Vagina (tissue), 2 donors: Measurements from ENCODE around the gene NLGN1. TPM values are rescaled to one million over a fixed set of nuclear protein-coding genes. Genes with fewer than 3 reads are reported as not detected.

Experiments used
- DNase-seq, 2 donors: peaks; one replicate each; pipeline ENCODE4 v3.0.0-alpha.2; 2017; ENCODE audit errors: extremely low spot score in 2 of 2
- H3K27ac ChIP-seq: fragments of 200-600 bp; sonication (generic); one replicate; pipeline ENCODE4 v1.5.1; 2019
- H3K27me3 ChIP-seq: fragments of 200-600 bp; sonication (generic); one replicate; pipeline ENCODE4 v1.5.1; 2019
- H3K36me3 ChIP-seq, 2 donors: fragments of 200-600 bp; sonication (generic); one replicate each; pipeline ENCODE4 v1.5.1; 2017 to 2019
- H3K4me1 ChIP-seq: fragments of 200-600 bp; sonication (generic); one replicate; pipeline ENCODE4 v1.5.1; 2019
- H3K4me3 ChIP-seq, 2 donors: fragments of 200-600 bp; sonication (generic); 1 replicate in 1 of 2; 2 replicates in 1 of 2; pipeline ENCODE4 v1.5.1; 2016 to 2019
- H3K9me3 ChIP-seq: fragments of 200-600 bp; sonication (generic); one replicate; pipeline ENCODE4 v1.5.1; 2019
- POLR2A ChIP-seq, 2 donors: fragments of 450-650 bp; IDR thresholded peaks; one replicate each; pipeline ENCODE4 v1.6.1; 2017; ENCODE audit warnings: antibody characterized with exemption in 2 of 2, mild to moderate bottlenecking in 2 of 2, moderate library complexity in 2 of 2
- POLR2AphosphoS5 ChIP-seq, 2 donors: sonication (generic); formaldehyde crosslinking; IDR thresholded peaks; one replicate each; pipeline ENCODE4 v1.9.0; 2017; ENCODE audit warnings: antibody characterized with exemption in 2 of 2, mild to moderate bottlenecking in 2 of 2, low read depth in 1 of 2; ENCODE audit not compliant: insufficient read depth in 1 of 2
- intact Hi-C: fragments of 100-400 bp; cut with DNase I; formaldehyde crosslinking; loops from one replicate; pipeline ENCODE4 v1.15.1; 2023
- total RNA-seq: library from RNA; depleted of rRNA; stranded (reverse); fragments of >200 nt; gene quantifications from one replicate; pipeline ENCODE4 v1.2.3, GENCODE V29; 2016
- TF ChIP-seq, protein P1 (sequence below), 3 experiments: fragments of 450-650 bp in 2 of 3; fragments of 200-600 bp in 1 of 3; sonication (generic) in 1 of 3; IDR thresholded peaks; one replicate each; pipeline ENCODE4 v1.5.1; 2017 to 2019; ENCODE audit warnings: antibody characterized with exemption in 3 of 3, mild to moderate bottlenecking in 2 of 3, moderate library complexity in 2 of 3

NLGN1 gene
- total RNA-seq, 1 donor from 2014 or later: 4.7 TPM

DNA sequence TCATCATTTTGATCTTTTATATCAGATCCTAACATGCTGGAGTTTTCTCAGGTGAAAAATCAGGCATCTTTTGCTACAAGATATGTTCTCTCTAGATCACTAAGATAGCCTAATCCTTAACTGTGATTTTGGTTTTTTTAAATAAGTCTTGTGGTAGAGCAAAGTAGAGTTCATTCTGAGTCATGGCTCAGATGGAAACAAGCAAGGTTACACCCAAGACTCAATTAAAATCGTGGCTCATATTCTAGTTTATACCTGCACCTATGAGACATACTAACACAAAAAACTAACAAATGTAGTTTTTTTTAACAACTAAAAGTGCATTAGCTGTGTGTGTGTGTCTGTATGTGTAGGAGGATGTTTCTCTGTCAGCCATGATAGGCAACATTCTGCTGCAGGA is 428.2 kb downstream of the NLGN1 start:
- no peaks in the 10 kb centered on the region for H3K27me3 ChIP-seq
- no peak for TF ChIP-seq POLR2A (IDR thresholded peaks at IDR 0.05)
- no peak for TF ChIP-seq POLR2AphosphoS5 (IDR thresholded peaks at IDR 0.05; ENCODE audit: insufficient read depth in 1 of 2, low read depth in 1 of 2)
- TF ChIP-seq, protein P1, sequence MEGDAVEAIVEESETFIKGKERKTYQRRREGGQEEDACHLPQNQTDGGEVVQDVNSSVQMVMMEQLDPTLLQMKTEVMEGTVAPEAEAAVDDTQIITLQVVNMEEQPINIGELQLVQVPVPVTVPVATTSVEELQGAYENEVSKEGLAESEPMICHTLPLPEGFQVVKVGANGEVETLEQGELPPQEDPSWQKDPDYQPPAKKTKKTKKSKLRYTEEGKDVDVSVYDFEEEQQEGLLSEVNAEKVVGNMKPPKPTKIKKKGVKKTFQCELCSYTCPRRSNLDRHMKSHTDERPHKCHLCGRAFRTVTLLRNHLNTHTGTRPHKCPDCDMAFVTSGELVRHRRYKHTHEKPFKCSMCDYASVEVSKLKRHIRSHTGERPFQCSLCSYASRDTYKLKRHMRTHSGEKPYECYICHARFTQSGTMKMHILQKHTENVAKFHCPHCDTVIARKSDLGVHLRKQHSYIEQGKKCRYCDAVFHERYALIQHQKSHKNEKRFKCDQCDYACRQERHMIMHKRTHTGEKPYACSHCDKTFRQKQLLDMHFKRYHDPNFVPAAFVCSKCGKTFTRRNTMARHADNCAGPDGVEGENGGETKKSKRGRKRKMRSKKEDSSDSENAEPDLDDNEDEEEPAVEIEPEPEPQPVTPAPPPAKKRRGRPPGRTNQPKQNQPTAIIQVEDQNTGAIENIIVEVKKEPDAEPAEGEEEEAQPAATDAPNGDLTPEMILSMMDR (IDR thresholded peaks at IDR 0.05): no peak
- DNase-seq: no peak
- H3K9me3 ChIP-seq: no peaks in the 10 kb centered on the region
- no peaks in the 10 kb centered on the region for H3K36me3 ChIP-seq
- no peaks in the 10 kb centered on the region for H3K4me1 ChIP-seq
- H3K27ac ChIP-seq: no peak overlapping the region
- intact Hi-C loops: no loop called here
- no peak overlapping the region for H3K4me3 ChIP-seq

DNA sequence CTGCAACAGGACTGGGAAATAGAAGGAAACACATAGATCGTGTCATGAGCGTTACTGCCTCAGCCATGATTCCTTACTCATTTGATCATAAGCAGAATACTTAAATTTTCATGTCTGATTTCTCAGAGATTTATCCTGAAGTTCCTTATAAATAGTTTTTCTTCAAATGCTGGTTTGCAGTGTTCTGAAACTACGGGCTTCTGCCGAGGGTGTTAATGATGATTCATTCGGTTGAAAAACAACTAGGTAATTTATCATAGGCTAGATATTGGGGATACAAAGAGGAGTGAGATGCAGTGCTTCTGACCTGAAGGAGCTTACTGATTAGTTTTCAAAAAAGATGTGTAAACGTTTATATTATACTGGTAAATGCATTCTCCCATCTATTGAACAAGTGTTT is 428.9 kb downstream of the NLGN1 start:
- TF ChIP-seq, protein P1 (IDR thresholded peaks at IDR 0.05): no peak
- TF ChIP-seq POLR2A (IDR thresholded peaks at IDR 0.05): no peak
- TF ChIP-seq POLR2AphosphoS5 (IDR thresholded peaks at IDR 0.05; ENCODE audit: insufficient read depth in 1 of 2, low read depth in 1 of 2): no peak

DNA sequence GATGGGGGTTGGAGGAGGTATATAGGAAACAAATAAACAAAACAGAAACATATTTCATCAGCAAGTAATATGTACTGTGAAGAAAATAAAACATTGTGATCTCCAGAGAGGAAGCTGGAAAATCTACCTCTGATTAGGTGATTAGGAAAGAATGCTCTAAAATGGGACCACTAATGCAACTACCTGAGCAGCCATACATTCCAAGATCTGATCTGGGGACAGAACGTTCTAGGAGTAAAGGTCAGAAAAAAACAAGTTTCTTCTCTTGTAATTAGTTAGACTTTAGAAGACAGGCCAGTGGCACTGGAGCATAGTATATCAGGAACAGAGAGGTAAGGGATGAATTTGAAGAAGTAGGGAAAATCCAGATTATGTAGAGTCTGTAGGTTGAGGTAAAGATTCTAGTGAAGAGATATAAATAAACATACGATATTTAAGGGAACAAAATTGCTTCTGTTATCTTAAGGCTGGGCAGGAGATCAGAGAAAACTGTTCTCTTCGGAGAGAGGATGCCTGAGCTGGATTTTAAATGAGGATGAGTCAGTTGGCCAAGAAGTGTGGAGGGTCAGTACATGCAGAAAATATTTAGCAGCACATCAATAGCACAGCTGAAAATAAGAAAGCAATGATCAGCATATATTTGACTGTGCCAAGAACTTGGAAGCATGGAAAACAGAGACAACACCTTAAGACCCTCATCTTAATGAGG is 429.5 kb downstream of the NLGN1 start:
- TF ChIP-seq, protein P1 (IDR thresholded peaks at IDR 0.05): no peak
- no peak for TF ChIP-seq POLR2A (IDR thresholded peaks at IDR 0.05)
- Histone ChIP-seq H3K9me3 (no peaks in the 10 kb centered on the region), H3K36me3 (no peaks in the 10 kb centered on the region), H3K27me3 (no peaks in the 10 kb centered on the region), H3K4me3 (no peak overlapping the region), H3K4me1 (no peaks in the 10 kb centered on the region), H3K27ac (no peak overlapping the region)
- no peak for DNase-seq
- intact Hi-C loops: no loop called here

More for the DNA sequence above, 428.9 kb downstream of the NLGN1 start:
- Histone ChIP-seq H3K27ac (no peak overlapping the region), H3K4me1 (no peaks in the 10 kb centered on the region), H3K4me3 (no peak overlapping the region), H3K9me3 (no peaks in the 10 kb centered on the region), H3K27me3 (no peaks in the 10 kb centered on the region), H3K36me3 (no peaks in the 10 kb centered on the region)
- no peak for DNase-seq
- intact Hi-C loops: no loop called here

DNA sequence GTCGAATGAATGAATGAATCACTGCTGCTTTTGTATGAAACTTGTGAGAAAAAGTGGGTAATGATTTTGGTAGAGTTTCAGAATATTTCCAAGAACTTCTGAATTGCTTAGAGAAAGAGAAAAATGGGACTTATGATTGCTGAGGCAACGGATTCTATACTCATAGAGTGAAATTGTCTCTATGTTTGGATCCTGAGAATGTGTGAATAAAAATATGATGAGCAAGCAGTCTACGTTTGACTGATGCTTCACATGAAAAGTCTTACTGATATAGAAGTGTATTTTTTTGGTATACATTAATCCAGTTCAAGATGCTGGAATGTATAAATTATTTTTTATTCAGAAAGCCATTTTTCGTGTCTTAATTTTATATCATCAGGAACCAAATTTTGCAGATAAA is 441.1 kb downstream of the NLGN1 start:
- DNase-seq: no peak
- Histone ChIP-seq H3K27me3 (no peaks in the 10 kb centered on the region), H3K9me3 (no peaks in the 10 kb centered on the region), H3K36me3 (no peaks in the 10 kb centered on the region), H3K4me3 (no peak overlapping the region), H3K27ac (no peak overlapping the region), H3K4me1 (no peaks in the 10 kb centered on the region)
- intact Hi-C loops: no loop called here
- TF ChIP-seq, protein P1 (IDR thresholded peaks at IDR 0.05): no peak
- TF ChIP-seq POLR2A (IDR thresholded peaks at IDR 0.05) (no peak), POLR2AphosphoS5 (IDR thresholded peaks at IDR 0.05; ENCODE audit: insufficient read depth in 1 of 2, low read depth in 1 of 2) (no peak)

DNA sequence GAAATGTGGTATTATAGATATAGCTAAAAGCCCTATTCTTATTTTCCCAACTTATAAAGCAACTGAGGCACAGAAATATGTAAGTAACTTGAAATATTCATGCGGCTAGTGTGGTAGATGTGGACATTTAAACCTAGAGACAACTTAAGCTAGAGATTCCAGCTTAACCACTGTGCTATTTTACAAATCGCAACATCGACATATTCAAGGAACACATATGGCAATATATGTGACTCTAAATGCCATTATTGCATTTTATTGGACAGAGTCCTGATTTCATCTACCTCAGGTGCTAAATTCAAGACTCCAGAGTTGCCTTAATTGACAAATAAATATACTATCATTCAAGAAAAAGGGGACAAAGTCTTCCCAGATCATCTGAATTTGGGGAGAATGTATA is 442.3 kb downstream of the NLGN1 start:
- Histone ChIP-seq H3K27me3 (no peaks in the 10 kb centered on the region), H3K9me3 (no peaks in the 10 kb centered on the region), H3K36me3 (no peaks in the 10 kb centered on the region), H3K27ac (no peak overlapping the region), H3K4me1 (no peaks in the 10 kb centered on the region), H3K4me3 (no peak overlapping the region)
- intact Hi-C loops: no loop called here
- DNase-seq: no peak
- TF ChIP-seq POLR2AphosphoS5 (IDR thresholded peaks at IDR 0.05; ENCODE audit: insufficient read depth in 1 of 2, low read depth in 1 of 2) (no peak), POLR2A (IDR thresholded peaks at IDR 0.05) (no peak)
- TF ChIP-seq, protein P1 (IDR thresholded peaks at IDR 0.05): no peak
